ENCODE data around the gene ACP6.
"Not testable (repeated sequence)": the region's sequence is repeated elsewhere in the genome, so short reads cannot be mapped to it uniquely, and the experiment has no call there.

ACP6 gene

DNA sequence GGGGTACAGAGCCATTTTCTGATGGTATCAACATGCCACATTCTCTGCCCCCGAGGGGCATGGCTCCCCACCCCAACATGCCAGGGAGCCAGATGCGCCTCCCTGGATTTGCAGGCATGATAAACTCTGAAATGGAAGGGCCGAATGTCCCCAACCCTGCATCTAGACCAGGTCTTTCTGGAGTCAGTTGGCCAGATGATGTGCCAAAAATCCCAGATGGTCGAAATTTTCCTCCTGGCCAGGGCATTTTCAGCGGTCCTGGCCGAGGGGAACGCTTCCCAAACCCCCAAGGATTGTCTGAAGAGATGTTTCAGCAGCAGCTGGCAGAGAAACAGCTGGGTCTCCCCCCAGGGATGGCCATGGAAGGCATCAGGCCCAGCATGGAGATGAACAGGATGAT lies 50.6 kb downstream of the ACP6 start:
- Histone ChIP-seq H3K9me3 (no peaks in the 10 kb centered on the region), H3K27me3 (no peaks in the 10 kb centered on the region), H3K27ac (no peak overlapping the region), H3K4me3 (ENCODE audit: low read depth in 1 of 2, low read length in 1 of 2) (no peak overlapping the region), H3K4me1 (ENCODE audit: control insufficient read depth in 1 of 2, insufficient read depth in 1 of 2, low read depth in 1 of 2, low read length in 1 of 2) (peaks cover under 1 to 1% of the 10 kb centered on the region in 2 experiments), H3K36me3 (peaks cover 32% of the 10 kb centered on the region)
- TF ChIP-seq, protein P1, sequence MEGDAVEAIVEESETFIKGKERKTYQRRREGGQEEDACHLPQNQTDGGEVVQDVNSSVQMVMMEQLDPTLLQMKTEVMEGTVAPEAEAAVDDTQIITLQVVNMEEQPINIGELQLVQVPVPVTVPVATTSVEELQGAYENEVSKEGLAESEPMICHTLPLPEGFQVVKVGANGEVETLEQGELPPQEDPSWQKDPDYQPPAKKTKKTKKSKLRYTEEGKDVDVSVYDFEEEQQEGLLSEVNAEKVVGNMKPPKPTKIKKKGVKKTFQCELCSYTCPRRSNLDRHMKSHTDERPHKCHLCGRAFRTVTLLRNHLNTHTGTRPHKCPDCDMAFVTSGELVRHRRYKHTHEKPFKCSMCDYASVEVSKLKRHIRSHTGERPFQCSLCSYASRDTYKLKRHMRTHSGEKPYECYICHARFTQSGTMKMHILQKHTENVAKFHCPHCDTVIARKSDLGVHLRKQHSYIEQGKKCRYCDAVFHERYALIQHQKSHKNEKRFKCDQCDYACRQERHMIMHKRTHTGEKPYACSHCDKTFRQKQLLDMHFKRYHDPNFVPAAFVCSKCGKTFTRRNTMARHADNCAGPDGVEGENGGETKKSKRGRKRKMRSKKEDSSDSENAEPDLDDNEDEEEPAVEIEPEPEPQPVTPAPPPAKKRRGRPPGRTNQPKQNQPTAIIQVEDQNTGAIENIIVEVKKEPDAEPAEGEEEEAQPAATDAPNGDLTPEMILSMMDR (IDR thresholded peaks at IDR 0.05), result no peak

GRCh38 chr1:147618771-147619170 lies 51.6 kb downstream of the ACP6 start:
- H3K36me3 ChIP-seq, result peaks cover 23% of the 10 kb centered on the region
- no peaks in the 10 kb centered on the region for H3K9me3 ChIP-seq
- TF ChIP-seq, protein P1 (IDR thresholded peaks at IDR 0.05), result no peak
- no peak overlapping the region for H3K27ac ChIP-seq
- H3K4me3 ChIP-seq (ENCODE audit: low read depth in 1 of 2, low read length in 1 of 2), result no peak overlapping the region
- H3K4me1 ChIP-seq (ENCODE audit: control insufficient read depth in 1 of 2, insufficient read depth in 1 of 2, low read depth in 1 of 2, low read length in 1 of 2), result no peaks in the 10 kb centered on the region
- H3K27me3 ChIP-seq, result no peaks in the 10 kb centered on the region

DNA sequence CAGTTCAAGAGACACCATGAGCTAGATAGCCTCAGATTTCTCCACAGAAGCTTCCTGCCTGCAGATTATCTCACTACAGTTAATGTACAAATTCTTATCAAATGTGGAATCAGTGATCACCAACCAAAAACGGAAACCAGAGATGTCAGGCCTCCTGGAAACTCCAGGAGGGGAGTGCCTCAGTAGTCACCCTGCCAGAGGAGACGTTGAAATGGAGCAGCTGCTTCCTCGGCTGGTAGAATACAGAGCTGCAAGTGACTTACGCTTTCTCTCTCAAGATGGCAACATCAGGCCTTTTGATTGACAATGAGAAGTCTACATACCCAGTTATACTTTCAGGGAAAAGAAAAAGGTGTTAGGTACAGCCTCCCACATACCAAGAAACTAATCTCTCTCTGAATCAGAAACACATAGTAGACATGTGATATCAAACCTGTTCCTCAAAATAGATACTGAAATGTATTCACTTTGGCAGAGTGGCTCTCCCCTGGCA lies 52.2 kb downstream of the ACP6 start:
- no peaks in the 10 kb centered on the region for H3K4me1 ChIP-seq (ENCODE audit: control insufficient read depth in 1 of 2, insufficient read depth in 1 of 2, low read depth in 1 of 2, low read length in 1 of 2)
- no peaks in the 10 kb centered on the region for H3K9me3 ChIP-seq
- no peaks in the 10 kb centered on the region for H3K27me3 ChIP-seq
- no peak overlapping the region for H3K27ac ChIP-seq
- TF ChIP-seq, protein P1 (IDR thresholded peaks at IDR 0.05), result no peak
- peaks cover 23% of the 10 kb centered on the region for H3K36me3 ChIP-seq
- H3K4me3 ChIP-seq (ENCODE audit: low read depth in 1 of 2, low read length in 1 of 2), result no peak overlapping the region

DNA sequence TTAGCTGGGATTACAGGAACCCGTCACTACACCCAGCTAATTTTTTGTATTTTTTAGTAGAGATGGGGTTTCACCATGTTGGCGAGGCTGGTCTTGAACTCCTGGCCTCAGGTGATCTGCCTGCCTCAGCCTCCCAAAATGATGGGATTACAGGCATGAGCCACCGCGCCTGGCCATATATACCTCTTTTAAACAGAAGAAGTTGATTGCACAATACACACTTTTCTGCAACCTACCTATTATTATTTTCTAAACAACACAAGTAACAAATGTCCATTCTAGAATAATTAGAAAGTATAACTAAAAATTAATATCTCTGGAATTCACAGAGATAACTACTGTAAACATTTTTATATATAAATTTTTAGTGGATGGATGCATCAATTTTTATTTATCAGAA lies 55.4 kb downstream of the ACP6 start:
- H3K9me3 ChIP-seq; H3K27me3 ChIP-seq; H3K4me1 ChIP-seq (ENCODE audit: control insufficient read depth in 1 of 2, insufficient read depth in 1 of 2, low read depth in 1 of 2, low read length in 1 of 2); H3K27ac ChIP-seq; H3K4me3 ChIP-seq (ENCODE audit: low read depth in 1 of 2, low read length in 1 of 2): not testable (repeated sequence)
- H3K36me3 ChIP-seq, result peaks cover 10% of the 10 kb centered on the region

DNA sequence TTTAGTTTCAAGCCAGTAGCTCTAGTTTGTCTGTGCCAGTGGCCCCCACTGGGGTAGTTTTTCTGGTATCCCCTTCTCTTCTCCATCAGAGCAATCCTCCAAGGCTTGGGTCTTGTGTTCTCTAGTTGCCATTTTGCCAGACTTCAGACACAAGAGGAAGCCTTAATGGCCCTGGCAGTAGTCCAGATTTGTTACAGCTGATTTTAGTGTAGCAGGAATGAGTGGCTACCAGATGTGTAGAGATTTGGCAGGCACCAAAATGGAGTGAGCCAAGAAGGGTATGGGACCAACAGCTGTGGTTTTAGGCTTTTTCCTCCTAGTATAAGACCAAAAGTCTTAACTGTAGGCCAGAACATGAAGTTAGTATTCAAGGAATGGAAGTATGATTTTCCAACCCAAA lies 56.8 kb downstream of the ACP6 start:
- H3K36me3 ChIP-seq, result peaks cover 5% of the 10 kb centered on the region
- H3K27ac ChIP-seq, result no peak overlapping the region
- H3K27me3 ChIP-seq, result no peaks in the 10 kb centered on the region
- no peaks in the 10 kb centered on the region for H3K4me1 ChIP-seq (ENCODE audit: control insufficient read depth in 1 of 2, insufficient read depth in 1 of 2, low read depth in 1 of 2, low read length in 1 of 2)
- TF ChIP-seq, protein P1 (IDR thresholded peaks at IDR 0.05), result no peak
- H3K4me3 ChIP-seq (ENCODE audit: low read depth in 1 of 2, low read length in 1 of 2), result no peak overlapping the region
- no peaks in the 10 kb centered on the region for H3K9me3 ChIP-seq

DNA sequence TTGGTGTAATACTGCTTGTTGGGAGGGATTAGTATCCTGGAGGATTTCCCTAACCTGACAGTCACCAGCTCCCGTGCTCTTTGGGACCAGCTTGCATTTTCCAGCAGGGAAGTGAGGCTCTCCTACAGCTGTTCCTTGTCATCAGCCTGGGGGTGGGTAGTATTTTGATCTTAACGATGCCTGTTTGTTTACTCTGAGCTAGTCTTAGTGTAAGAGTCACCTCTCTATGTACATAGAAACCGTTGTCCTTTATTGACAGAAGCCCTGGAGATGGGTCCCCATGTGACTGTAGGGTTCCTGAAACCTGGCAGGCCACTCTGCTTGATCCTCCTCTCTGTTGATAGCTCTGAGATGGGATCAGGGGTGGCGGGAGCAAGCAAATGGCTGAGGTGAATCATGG lies 58.0 kb downstream of the ACP6 start:
- H3K27ac ChIP-seq, result no peak overlapping the region
- no peak overlapping the region for H3K4me3 ChIP-seq (ENCODE audit: low read depth in 1 of 2, low read length in 1 of 2)
- no peaks in the 10 kb centered on the region for H3K9me3 ChIP-seq
- H3K36me3 ChIP-seq, result peaks cover 5% of the 10 kb centered on the region
- no peaks in the 10 kb centered on the region for H3K4me1 ChIP-seq (ENCODE audit: control insufficient read depth in 1 of 2, insufficient read depth in 1 of 2, low read depth in 1 of 2, low read length in 1 of 2)
- H3K27me3 ChIP-seq, result no peaks in the 10 kb centered on the region
- TF ChIP-seq, protein P1 (IDR thresholded peaks at IDR 0.05), result no peak
